BJ (cell line): ENCODE measurements around the gene RALGDS. TPM values are rescaled to one million over a fixed set of nuclear protein-coding genes. Genes with fewer than 3 reads are reported as not detected.
A peak's percentile ranks its signal among the peaks of the same experiment; 100 is the strongest.

Experiments used
- CTCF ChIA-PET: fragments of 350-600 bp; formaldehyde crosslinking; extraction: SDS; loops from one replicate; lab custom pipeline; 2021; ENCODE audit warnings: antibody characterized with exemption, inconsistent platforms; lab: Yijun Ruan, JAX
- POLR2A ChIA-PET: fragments of 300-600 bp; sonication (Branson Sonifier 250); formaldehyde crosslinking; extraction: SDS; loops from one replicate; lab custom pipeline; 2021; ENCODE audit warnings: antibody characterized with exemption; lab: Charles Lee
- DNase-seq: peaks from one replicate; pipeline ENCODE4 v3.0.0-alpha.2; 2011; ENCODE audit warnings: low read depth
- H3K27me3 ChIP-seq: 2 replicates; pipeline ENCODE4 v1.6.0; 2011; ENCODE audit warnings: low read length; ENCODE audit not compliant: control insufficient read depth, insufficient read depth
- H3K36me3 ChIP-seq: 2 replicates; pipeline ENCODE4 v1.5.1; 2011; ENCODE audit warnings: low read length; ENCODE audit not compliant: control insufficient read depth, insufficient read depth
- H3K4me3 ChIP-seq: 2 replicates; pipeline ENCODE4 v1.5.1; 2011; ENCODE audit warnings: low read depth, mild to moderate bottlenecking, control low read depth, low read length
- CTCF ChIP-seq: IDR thresholded peaks from 2 replicates; pipeline ENCODE4 v1.5.1; 2011; ENCODE audit warnings: low read depth, mild to moderate bottlenecking, control low read depth, inconsistent platforms, low read length, moderate library complexity; ENCODE audit not compliant: insufficient read depth
- polyA plus RNA-seq: library from polyadenylated mRNA; depleted of rRNA; stranded (reverse); fragments of >200 nt; gene quantifications from 2 replicates; pipeline ENCODE4 v1.2.3, GENCODE V29; 2011

Gene RALGDS
- polyA plus RNA-seq, 1 experiment, result 25.1 TPM

GRCh38 chr9:133147412-133148198, 26.6 kb upstream of the RALGDS start:
- ChIA-PET CTCF (interaction anchor here (0.7 to 11.8 kb wide), 26 partner anchors 10 to 197 kb away, joined by 3 to 505 read pairs (median 6); partner anchors contain the start of genes GBGT1, GFI1B, GTF3C5 and RALGDS), POLR2A (no interaction called here)
- TF ChIP-seq CTCF, result peak; percentile 99
- Histone ChIP-seq H3K27me3 (no peaks in the 10 kb centered on the region), H3K36me3 (no peaks in the 10 kb centered on the region; the same call in 1 of the 2 replicates), H3K4me3 (peak overlapping the region; percentile 79)
- DNase-seq, result no peak

GRCh38 chr9:133146746-133147411, 25.8 kb upstream of the RALGDS start:
- Histone ChIP-seq H3K4me3 (no peak overlapping the region), H3K36me3 (no peaks in the 10 kb centered on the region; the same call in 1 of the 2 replicates), H3K27me3 (no peaks in the 10 kb centered on the region)
- ChIA-PET POLR2A (no interaction called here), CTCF (interaction anchor here (0.7 to 11.8 kb wide), 25 partner anchors 10 to 196 kb away, joined by 3 to 505 read pairs (median 6); partner anchors contain the start of genes GBGT1, GFI1B, GTF3C5 and RALGDS)
- TF ChIP-seq CTCF, result no peak
- DNase-seq, result no peak

GRCh38 chr9:133144904-133145851, 24.1 kb upstream of the RALGDS start:
- Histone ChIP-seq H3K36me3 (no peaks in the 10 kb centered on the region; the same call in 1 of the 2 replicates), H3K4me3 (no peak overlapping the region), H3K27me3 (no peaks in the 10 kb centered on the region)
- TF ChIP-seq CTCF, result no peak
- POLR2A ChIA-PET, result interaction anchor here (1.5 kb wide), 1 partner anchor 114 kb away, joined by 7 read pairs; the partner anchor contains the start of gene GTF3C5
- no peak for DNase-seq
- CTCF ChIA-PET, result interaction anchor here (0.9 to 11.8 kb wide), 23 partner anchors 11 to 167 kb away, joined by 3 to 505 read pairs (median 10); partner anchors contain the start of genes GFI1B and RALGDS

GRCh38 chr9:133144142-133144903, 23.3 kb upstream of the RALGDS start:
- Histone ChIP-seq H3K27me3 (no peaks in the 10 kb centered on the region), H3K36me3 (no peaks in the 10 kb centered on the region; the same call in 1 of the 2 replicates), H3K4me3 (peak overlapping the region; percentile 37)
- peak; percentile 81 for TF ChIP-seq CTCF
- ChIA-PET POLR2A (interaction anchor here (1.5 kb wide), 1 partner anchor 114 kb away, joined by 7 read pairs; the partner anchor contains the start of gene GTF3C5), CTCF (interaction anchor here (0.6 to 11.8 kb wide), 30 partner anchors 11 to 796 kb away, joined by 3 to 505 read pairs (median 6); partner anchors contain the start of genes GFI1B, GTF3C5 and RALGDS)
- DNase-seq, result no peak
